Activated T-cell treated with anti-CD3 and anti-CD28 coated beads, Interleukin-2, amount 50 U/mL, for 72 hours (primary cell): ENCODE results near the gene LRRN2. TPM values are rescaled to one million over a fixed set of nuclear protein-coding genes. Genes with fewer than 3 reads are reported as not detected.
"Not testable (repeated sequence)": the region's sequence is repeated elsewhere in the genome, so short reads cannot be mapped to it uniquely, and the experiment has no call there.

ENCODE experiments used
- ATAC-seq, 2 donors: fragments of 150-1000 bp; cut with Tn5 transposase; replicated peaks in 1 of 2; 2 replicates each; pipeline ENCODE4 v1.10.0; 2021; ENCODE audit warnings: moderate library complexity in 2 of 2, mild to moderate bottlenecking in 1 of 2
- DNase-seq, 2 donors: peaks; one replicate each; pipeline ENCODE4 v3.0.0; 2021 to 2022; ENCODE audit warnings: mixed read lengths in 1 of 2
- H3K27ac Mint-ChIP-seq: one replicate; pipeline ENCODE4 v1.8.0; 2022; ENCODE audit warnings: mild to moderate bottlenecking, moderate library complexity, mixed read lengths
- H3K27me3 Mint-ChIP-seq: one replicate; pipeline ENCODE4 v1.8.0; 2022; ENCODE audit warnings: low read depth, mixed read lengths
- H3K36me3 Mint-ChIP-seq, 2 donors: one replicate each; pipeline ENCODE4 v1.8.0; 2022; ENCODE audit warnings: mixed read lengths in 2 of 2, mild to moderate bottlenecking in 1 of 2; ENCODE audit not compliant: insufficient read depth in 2 of 2
- H3K4me1 Mint-ChIP-seq: one replicate; pipeline ENCODE4 v1.8.0; 2022; ENCODE audit warnings: low read depth, mixed read lengths
- H3K4me3 Mint-ChIP-seq, 2 donors: one replicate each; pipeline ENCODE4 v1.8.0; 2022; ENCODE audit warnings: mild to moderate bottlenecking in 2 of 2, mixed read lengths in 2 of 2, moderate library complexity in 2 of 2
- H3K9me3 Mint-ChIP-seq, 2 donors: one replicate each; pipeline ENCODE4 v1.8.0; 2022; ENCODE audit warnings: mixed read lengths in 2 of 2
- total RNA-seq, 2 donors: library from RNA; stranded (reverse); gene quantifications; one replicate each; pipeline ENCODE4 v1.2.3, GENCODE V29; 2022

The LRRN2 gene
- total RNA-seq, 2 donors from 2014 or later, result not detected

DNA sequence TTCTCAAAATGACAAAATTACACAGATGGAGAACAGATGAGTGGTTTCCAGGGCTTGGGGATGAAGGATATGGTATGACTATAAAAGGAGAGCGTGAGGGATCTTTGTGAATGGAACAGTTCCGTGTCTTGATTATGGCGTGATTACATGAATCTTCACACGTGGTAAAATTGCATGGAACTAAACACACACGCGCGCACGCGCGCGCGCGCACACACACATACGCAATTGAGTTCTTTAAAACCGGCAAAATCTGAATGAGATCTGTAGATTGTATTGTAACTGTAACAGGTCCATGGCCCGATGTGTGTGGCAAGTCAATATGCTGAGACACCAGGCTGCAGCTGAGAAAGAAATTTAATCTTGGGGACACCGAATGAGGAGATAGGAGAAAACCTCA lies 11.1 kb upstream of the LRRN2 start:
- H3K4me3 Mint-ChIP-seq, result no peak overlapping the region
- H3K4me1 Mint-ChIP-seq, result peaks cover 7% of the 10 kb centered on the region
- no peaks in the 10 kb centered on the region for H3K9me3 Mint-ChIP-seq
- H3K27ac Mint-ChIP-seq, result no peak overlapping the region
- ATAC-seq (no peak), DNase-seq (no peak)
- H3K36me3 Mint-ChIP-seq, result no peaks in the 10 kb centered on the region
- H3K27me3 Mint-ChIP-seq, result peaks cover 18% of the 10 kb centered on the region

DNA sequence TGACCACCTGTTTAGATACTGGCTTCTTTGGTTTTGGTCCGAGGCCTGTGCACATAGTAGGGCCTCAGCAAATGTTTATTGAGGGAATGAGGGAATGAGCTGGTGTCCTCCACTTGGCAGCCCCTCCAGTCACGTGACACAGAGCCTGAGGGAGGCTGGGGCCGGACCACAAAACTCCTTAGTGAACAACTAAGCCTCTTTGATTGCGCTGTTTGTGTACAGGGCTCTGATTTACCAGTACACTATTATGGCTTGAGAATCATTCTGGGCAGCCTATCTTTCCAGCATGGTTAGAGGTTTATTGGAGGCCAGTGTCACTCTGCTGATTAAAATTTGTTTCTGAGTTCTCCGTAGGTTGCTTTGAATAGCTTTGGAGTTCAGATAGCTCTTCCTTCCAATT lies 10.2 kb upstream of the LRRN2 start:
- peaks cover 18% of the 10 kb centered on the region for H3K27me3 Mint-ChIP-seq
- no peak overlapping the region for H3K27ac Mint-ChIP-seq
- ATAC-seq (no peak), DNase-seq (no peak)
- no peak overlapping the region for H3K4me3 Mint-ChIP-seq
- no peaks in the 10 kb centered on the region for H3K9me3 Mint-ChIP-seq
- H3K36me3 Mint-ChIP-seq, result no peaks in the 10 kb centered on the region
- H3K4me1 Mint-ChIP-seq, result peaks cover 13% of the 10 kb centered on the region

DNA sequence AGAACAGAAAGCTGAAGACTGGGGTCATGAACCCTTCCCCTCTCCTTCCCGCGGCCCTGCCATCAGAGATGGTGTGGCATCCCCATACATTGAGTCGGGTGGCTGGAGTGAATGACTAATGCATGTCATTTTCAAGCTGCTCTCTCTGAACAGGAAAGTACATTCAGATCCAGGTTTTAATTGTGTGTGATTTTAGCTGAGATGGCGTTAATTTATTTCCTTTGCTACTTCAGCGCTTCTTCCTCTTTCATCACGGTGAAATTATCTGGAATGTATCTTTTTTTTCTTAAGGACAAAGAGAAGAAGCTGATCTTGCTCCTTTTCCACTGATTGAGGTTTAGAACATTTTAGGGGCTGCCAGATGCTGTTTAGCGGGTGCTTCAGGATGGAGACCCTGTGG lies 8.6 kb upstream of the LRRN2 start:
- Mint-ChIP-seq H3K9me3 (no peaks in the 10 kb centered on the region), H3K36me3 (no peaks in the 10 kb centered on the region), H3K27me3 (peaks cover 23% of the 10 kb centered on the region), H3K4me3 (no peak overlapping the region), H3K4me1 (peaks cover 13% of the 10 kb centered on the region), H3K27ac (no peak overlapping the region)
- DNase-seq (no peak), ATAC-seq (no peak)

DNA sequence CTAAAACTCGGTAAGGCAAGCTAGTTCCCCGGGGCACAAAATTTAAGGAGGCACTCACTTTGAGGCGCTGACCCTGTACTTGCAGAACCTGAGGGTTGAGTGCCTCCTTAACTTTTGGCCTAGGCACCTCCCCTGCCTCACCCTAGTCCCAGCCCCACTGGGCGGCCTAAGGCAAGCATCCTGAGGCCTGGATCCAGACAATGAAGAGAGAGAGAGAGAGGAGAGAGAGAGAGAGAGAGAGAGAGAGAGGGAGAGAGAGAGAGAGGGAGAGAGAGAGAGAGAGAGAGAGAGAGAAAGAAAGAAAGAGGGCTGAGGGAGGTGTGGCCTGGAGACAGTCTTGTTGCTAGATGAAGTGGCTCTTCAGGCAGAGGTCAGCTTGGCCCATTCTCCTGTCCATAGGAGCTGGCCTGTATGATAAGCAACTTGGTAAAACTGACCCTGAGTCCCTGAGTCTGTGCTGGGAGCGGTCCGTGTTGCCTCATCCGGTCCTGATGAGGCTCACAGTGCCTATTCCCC lies 7.4 kb upstream of the LRRN2 start:
- H3K27me3 Mint-ChIP-seq, result peaks cover 29% of the 10 kb centered on the region
- no peaks in the 10 kb centered on the region for H3K9me3 Mint-ChIP-seq
- no peak overlapping the region for H3K4me3 Mint-ChIP-seq
- no peak overlapping the region for H3K27ac Mint-ChIP-seq
- ATAC-seq (no peak), DNase-seq (no peak)
- H3K4me1 Mint-ChIP-seq, result peaks cover 13% of the 10 kb centered on the region
- H3K36me3 Mint-ChIP-seq, result no peaks in the 10 kb centered on the region

DNA sequence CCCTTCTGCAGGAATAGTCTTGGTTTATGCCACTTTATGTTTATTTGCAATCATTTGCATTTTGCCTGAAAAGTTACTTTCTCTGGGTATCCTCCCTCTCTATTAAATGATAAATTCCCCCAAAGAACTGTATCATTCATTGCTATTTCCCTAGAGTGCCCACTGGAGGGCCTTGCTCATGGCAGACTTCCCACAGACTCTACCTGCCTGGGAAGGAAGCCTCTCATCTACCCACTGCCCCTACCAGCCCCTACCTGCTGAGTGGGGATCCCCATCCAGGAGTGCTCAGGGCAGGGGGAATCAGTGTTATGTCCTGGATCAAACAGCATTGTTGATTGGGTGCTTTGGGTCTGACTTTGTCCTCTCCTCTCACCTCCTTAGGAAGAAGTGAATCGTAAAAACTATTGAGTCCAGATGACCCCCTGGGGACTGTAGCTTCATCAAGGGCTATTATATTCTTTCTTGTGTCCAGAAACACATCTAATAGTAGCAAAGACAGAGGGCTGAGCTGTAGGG lies 6.8 kb upstream of the LRRN2 start:
- Mint-ChIP-seq H3K36me3 (no peaks in the 10 kb centered on the region), H3K4me1 (peaks cover 13% of the 10 kb centered on the region), H3K9me3 (no peaks in the 10 kb centered on the region), H3K4me3 (no peak overlapping the region), H3K27ac (no peak overlapping the region), H3K27me3 (peaks cover 32% of the 10 kb centered on the region)
- ATAC-seq (no peak), DNase-seq (no peak)

DNA sequence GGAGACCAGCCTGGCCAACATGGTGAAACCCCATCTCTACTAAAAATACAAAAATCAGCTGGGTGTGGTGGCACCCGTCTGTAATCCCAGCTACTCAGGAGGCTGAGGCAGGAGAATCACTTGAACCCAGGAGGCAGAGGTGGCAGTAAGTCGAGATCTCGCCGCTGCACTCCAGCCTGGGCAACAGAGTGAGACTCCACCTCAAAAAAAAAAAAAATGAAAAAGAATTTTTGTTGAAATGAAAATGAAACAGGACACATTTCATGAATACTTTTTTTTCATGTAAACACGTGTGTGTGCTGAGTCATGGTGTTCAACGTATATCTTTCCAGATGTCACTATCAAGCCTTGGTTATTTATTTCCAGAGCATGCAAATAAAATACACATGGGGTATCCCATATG lies 5.8 kb upstream of the LRRN2 start:
- not testable (repeated sequence) for H3K27ac Mint-ChIP-seq
- peak; percentile 33 to 49 for ATAC-seq

DNA sequence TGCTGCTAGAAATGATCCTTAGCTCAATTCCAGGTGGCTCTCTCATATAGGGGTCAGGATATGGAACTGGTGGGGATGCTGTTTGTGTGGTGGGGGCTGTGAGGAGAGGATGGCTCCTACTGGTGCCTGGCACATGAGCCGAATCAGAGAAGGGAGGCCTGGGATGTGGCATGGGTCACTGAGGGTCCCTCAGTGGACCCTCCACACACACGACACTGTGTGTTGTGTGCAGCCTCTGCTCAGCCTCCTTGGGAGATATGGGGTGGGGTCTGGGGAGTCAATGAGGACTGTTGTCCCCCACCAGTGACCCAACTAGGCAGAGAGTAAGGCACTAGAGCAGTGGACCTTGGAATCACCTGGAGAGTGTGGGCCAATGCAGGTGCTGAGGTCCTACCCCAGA lies 3.2 kb upstream of the LRRN2 start:
- peaks cover 42% of the 10 kb centered on the region for H3K27me3 Mint-ChIP-seq
- no peak for ATAC-seq
- H3K36me3 Mint-ChIP-seq, result no peaks in the 10 kb centered on the region

More for the DNA sequence above, 5.8 kb upstream of the LRRN2 start:
- Mint-ChIP-seq H3K27me3 (peaks cover 38% of the 10 kb centered on the region), H3K4me1 (peaks cover 13% of the 10 kb centered on the region)
- DNase-seq, H3K36me3 Mint-ChIP-seq, H3K4me3 Mint-ChIP-seq, H3K9me3 Mint-ChIP-seq: not testable (repeated sequence)

DNA sequence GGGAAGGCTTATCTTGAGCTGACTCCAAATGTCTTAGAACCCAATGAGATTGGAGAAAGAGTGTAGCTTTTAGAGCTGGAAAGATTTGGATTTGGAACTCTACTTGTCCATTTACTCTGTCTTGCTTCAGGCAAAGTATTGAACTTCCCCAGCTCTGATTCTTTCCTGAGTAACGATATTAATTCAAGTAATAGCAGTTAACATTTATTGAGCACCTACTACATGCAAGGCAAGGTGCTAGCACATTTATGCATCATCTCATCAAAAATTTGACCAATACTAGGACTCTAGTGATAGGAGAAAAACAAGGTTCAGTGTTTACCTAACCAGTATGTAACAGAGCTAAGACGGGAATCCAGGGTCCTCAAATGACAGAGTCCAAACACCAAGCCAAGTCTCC lies 2.5 kb upstream of the LRRN2 start:
- Mint-ChIP-seq H3K4me3 (no peak overlapping the region), H3K9me3 (no peaks in the 10 kb centered on the region), H3K27me3 (peaks cover 49% of the 10 kb centered on the region), H3K36me3 (no peaks in the 10 kb centered on the region), H3K4me1 (peaks cover 25% of the 10 kb centered on the region), H3K27ac (no peak overlapping the region)
- DNase-seq (no peak), ATAC-seq (no peak)

More for the DNA sequence above, 3.2 kb upstream of the LRRN2 start:
- H3K4me3 Mint-ChIP-seq, result no peak overlapping the region
- no peak overlapping the region for H3K27ac Mint-ChIP-seq
- H3K9me3 Mint-ChIP-seq, result no peaks in the 10 kb centered on the region
- no peak for DNase-seq
- peaks cover 25% of the 10 kb centered on the region for H3K4me1 Mint-ChIP-seq

DNA sequence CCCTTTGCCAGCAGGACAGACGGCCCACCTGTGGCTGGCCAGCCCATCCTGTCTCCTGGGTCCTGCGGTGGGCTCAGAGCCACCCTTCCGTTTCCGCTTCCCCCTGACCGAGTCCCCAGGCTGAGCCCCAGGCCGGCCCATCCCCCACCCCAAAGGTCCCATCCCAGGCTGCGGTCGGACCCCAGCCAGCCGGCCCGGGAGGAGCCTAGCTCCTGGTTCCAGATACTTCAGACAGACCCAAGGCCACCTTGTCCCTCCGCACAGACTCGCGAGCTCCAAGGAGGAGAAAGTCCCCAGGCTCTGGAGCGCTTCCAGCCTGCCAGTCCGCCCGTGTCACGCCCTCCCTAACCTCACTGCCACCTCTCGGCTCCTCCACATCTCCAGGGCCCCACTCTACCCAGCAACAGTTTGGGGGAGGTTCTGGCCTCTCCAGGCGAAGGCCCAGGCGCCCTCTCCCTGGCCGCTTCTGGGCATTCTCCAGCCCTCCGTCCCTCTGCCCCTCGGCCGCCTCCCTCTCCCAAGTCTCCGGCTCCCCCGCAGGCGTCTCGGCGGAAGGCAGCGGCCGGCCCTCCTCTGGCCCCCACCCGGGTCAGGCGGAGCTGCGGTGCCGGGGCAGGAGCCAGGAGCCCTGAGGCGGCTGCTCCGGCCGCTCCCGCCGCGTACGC lies 835 bp downstream of the LRRN2 start:
- ATAC-seq (peak; percentile 21 to 40), DNase-seq (peak in 1 of 2 donors; percentile 8)
- Mint-ChIP-seq H3K4me1 (peaks cover 12% of the 10 kb centered on the region), H3K27ac (no peak overlapping the region), H3K36me3 (no peaks in the 10 kb centered on the region), H3K27me3 (peaks cover 54% of the 10 kb centered on the region), H3K4me3 (peak overlapping the region; percentile 25 to 75), H3K9me3 (no peaks in the 10 kb centered on the region)

DNA sequence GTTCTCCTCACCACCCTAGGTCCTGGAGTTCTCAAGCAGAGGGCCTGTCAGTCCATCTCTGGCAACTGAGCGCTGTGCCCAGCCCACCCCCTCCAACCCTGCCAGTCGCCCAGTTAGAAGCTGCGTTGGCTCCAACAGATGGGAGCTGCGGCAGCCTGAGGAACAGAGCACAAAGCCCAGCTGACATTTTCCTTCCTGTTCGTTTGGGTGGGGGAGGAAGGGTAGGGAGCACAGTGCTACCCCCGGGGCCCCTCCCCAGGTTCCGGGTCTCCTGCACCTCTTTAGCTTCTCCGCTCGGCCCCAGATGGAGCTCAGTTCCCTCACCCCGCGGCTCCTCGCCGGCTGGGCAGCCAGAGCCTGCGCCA lies 1.4 kb downstream of the LRRN2 start:
- Mint-ChIP-seq H3K9me3 (no peaks in the 10 kb centered on the region), H3K27me3 (peaks cover 54% of the 10 kb centered on the region), H3K4me3 (peak overlapping the region; percentile 25 to 75), H3K27ac (no peak overlapping the region), H3K36me3 (no peaks in the 10 kb centered on the region), H3K4me1 (peaks cover 12% of the 10 kb centered on the region)
- no peak for DNase-seq
- ATAC-seq, result no peak

DNA sequence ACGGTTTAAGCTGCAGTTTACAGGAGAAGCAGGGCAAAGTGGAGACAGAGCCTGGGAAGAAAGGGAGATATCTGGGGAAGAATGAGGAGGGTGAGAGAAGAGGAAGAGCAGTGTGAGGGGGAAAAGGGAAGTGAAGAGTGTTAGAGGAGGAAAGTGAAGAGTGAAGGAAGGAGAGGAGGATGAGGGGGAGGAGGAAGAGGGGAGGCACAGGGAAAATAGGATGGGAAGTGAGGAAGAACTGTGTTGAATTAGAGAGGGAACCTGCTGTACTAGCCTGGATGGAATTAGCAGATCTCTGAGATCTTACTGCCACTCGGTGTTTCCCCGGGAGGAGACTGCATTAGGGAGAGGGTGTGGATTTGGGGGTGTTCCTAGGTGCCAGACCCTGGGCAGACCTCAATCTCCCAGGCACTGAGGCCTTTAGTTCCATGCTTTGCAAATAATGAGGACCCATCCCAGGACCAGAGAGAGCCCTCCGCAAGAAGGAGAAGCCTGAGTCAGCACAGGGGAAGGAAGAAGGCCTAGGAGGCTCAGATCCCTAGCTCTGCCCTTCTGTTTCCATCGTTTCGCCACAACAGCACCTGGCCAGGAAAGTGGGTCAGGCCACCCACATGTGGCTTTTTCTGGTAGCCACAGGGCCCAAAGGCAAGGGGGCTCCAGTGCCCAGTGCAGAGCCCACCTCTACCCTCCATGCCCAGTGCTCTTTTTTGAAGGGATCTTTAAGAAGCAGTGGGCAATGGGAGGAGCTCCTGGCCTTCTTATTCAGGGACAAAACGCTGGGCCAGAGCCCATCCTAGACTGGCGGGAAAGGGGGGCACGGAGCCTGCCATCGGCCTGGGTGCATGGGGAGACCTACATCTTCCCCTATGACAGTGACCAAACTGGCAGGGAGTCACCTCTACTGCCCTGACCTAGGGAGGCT lies 2.0 kb downstream of the LRRN2 start:
- H3K27me3 Mint-ChIP-seq, result peaks cover 54% of the 10 kb centered on the region
- H3K36me3 Mint-ChIP-seq, result no peaks in the 10 kb centered on the region
- H3K4me1 Mint-ChIP-seq, result peaks cover 12% of the 10 kb centered on the region
- peak overlapping the region in 1 of 2 donors; percentile 75 for H3K4me3 Mint-ChIP-seq
- ATAC-seq (no peak), DNase-seq (no peak)
- H3K9me3 Mint-ChIP-seq, result no peaks in the 10 kb centered on the region
- H3K27ac Mint-ChIP-seq, result no peak overlapping the region

DNA sequence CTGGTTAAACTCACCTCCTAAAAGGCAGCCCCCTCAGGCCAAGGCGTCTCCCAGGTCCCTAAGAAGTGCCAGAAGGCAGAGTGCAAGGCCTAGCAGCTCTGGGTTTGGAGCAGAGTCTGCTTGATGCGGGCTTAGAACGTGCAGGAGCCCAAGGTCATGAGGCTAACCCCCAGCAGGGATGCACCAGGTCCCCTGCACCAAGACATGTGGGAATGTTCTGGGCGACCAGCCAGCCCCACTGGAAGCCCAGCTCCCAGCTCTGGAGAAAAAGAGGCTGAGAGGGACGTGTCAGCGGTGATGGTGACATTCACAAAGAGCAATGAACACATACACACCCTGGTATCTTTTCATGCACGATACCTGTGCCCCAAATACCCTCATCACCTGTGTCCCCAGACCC lies 5.1 kb downstream of the LRRN2 start:
- ATAC-seq (no peak), DNase-seq (no peak)
- peaks cover 32% of the 10 kb centered on the region for H3K27me3 Mint-ChIP-seq
- H3K36me3 Mint-ChIP-seq, result no peaks in the 10 kb centered on the region
- no peaks in the 10 kb centered on the region for H3K9me3 Mint-ChIP-seq
- peaks cover 8% of the 10 kb centered on the region for H3K4me1 Mint-ChIP-seq
- H3K27ac Mint-ChIP-seq, result no peak overlapping the region
- H3K4me3 Mint-ChIP-seq, result no peak overlapping the region

DNA sequence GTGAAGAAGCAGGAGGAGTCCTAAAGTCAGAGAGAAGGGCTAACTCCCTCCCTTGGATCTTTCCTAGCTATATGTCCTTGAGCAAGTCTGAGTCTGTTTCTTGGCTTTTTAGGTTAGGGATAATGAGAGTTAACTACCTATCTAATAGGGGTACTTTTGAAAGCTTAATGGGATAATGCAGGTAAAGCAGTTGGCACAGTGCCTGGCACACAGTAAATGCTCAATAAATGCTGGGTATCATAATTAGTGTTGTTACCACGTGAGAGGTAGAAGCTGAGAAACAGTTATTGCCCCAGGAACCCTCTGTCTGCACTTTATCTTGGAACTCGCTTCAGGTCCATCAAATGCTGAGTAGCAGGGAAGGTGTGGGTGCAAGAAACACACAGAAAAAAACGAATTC lies 5.5 kb downstream of the LRRN2 start:
- no peaks in the 10 kb centered on the region for H3K36me3 Mint-ChIP-seq
- no peak overlapping the region for H3K4me3 Mint-ChIP-seq
- H3K27me3 Mint-ChIP-seq, result peaks cover 31% of the 10 kb centered on the region
- ATAC-seq (no peak), DNase-seq (no peak)
- no peak overlapping the region for H3K27ac Mint-ChIP-seq
- no peaks in the 10 kb centered on the region for H3K9me3 Mint-ChIP-seq
- H3K4me1 Mint-ChIP-seq, result peaks cover 7% of the 10 kb centered on the region
